HCT116 (cell line): ENCODE results near the gene CASP9. TPM values are rescaled to one million over a fixed set of nuclear protein-coding genes. Genes with fewer than 3 reads are reported as not detected.

Source experiments
- ATAC-seq: fragments of 200-7000 bp; cut with Tn5 transposase; 2 replicates; pipeline ENCODE4 v1.9.1; 2020; ENCODE audit warnings: mild to moderate bottlenecking, moderate library complexity
- BruUV-seq: library from RNA; stranded (reverse); fragments of 400-500 nt; replicated peaks from 2 replicates; lab custom pipeline; 2021; lab: Mats Ljungman, UMichigan
- CTCF ChIA-PET: fragments of 300-600 bp; sonication (Branson Sonifier 250); formaldehyde crosslinking; loops from one replicate; lab custom pipeline; 2021; ENCODE audit warnings: antibody characterized with exemption; lab: Charles Lee
- POLR2A ChIA-PET: fragments of 300-600, 350-600 bp; sonication (Branson Sonifier 250); formaldehyde crosslinking; loops from one replicate; lab custom pipeline; 2021; ENCODE audit warnings: antibody characterized with exemption; lab: Charles Lee
- RAD21 ChIA-PET, 2 experiments: fragments of 300-600 bp; sonication (Branson Sonifier 250); formaldehyde crosslinking; loops; one replicate each; lab custom pipeline; 2023; ENCODE audit warnings: low total read pairs in 2 of 2; ENCODE audit not compliant: uncharacterized antibody in 2 of 2, unreplicated experiment in 2 of 2, low non-redundant PET in 1 of 2; lab: Charles Lee
- DNase-seq: peaks from one replicate; pipeline ENCODE4 v3.0.0-alpha.2; 2010; ENCODE audit warnings: low read depth, low spot score
- H2AFZ ChIP-seq: fragments of 200-600 bp; shearing (Covaris generic), sonication (generic); 2 replicates; pipeline ENCODE4 v1.6.1; 2017; ENCODE audit warnings: low read depth, mixed run types, mixed read lengths, antibody characterized with exemption, low read length; ENCODE audit not compliant: poor library complexity, severe bottlenecking
- H3K27ac ChIP-seq: 2 replicates; pipeline ENCODE4 v1.5.1; 2012; ENCODE audit warnings: low read depth, low read length
- H3K27me3 ChIP-seq: fragments of 200-600 bp; sonication (generic); 2 replicates; pipeline ENCODE4 v1.6.1; 2016; ENCODE audit warnings: mixed run types, low read length, mixed read lengths; ENCODE audit not compliant: insufficient read depth
- H3K36me3 ChIP-seq, 2 experiments: fragments of 200-500 bp in 1 of 2; fragments of 200-600 bp in 1 of 2; sonication (Bioruptor generic) in 1 of 2; sonication (generic) in 1 of 2; 2 replicates each; pipeline versions ENCODE4 v1.5.1 to v1.6.1; 2014 to 2016; ENCODE audit warnings: low read length in 2 of 2, inconsistent platforms in 1 of 2, mixed read lengths in 1 of 2, mixed run types in 1 of 2; ENCODE audit not compliant: insufficient read depth in 2 of 2, control insufficient read depth in 1 of 2
- H3K4me1 ChIP-seq, 2 experiments: fragments of 200-600 bp in 1 of 2; sonication (generic) in 1 of 2; 2 replicates each; pipeline versions ENCODE4 v1.5.1 to v1.6.1; 2012 to 2017; ENCODE audit warnings: low read length in 2 of 2, inconsistent platforms in 1 of 2, mild to moderate bottlenecking in 1 of 2, mixed read lengths in 1 of 2, mixed run types in 1 of 2, moderate library complexity in 1 of 2; ENCODE audit not compliant: insufficient read depth in 2 of 2, control insufficient read depth in 1 of 2
- H3K4me2 ChIP-seq: fragments of 200-600 bp; sonication (generic); 2 replicates; pipeline ENCODE4 v1.6.1; 2017; ENCODE audit warnings: mixed run types, low read length, mixed read lengths
- H3K4me3 ChIP-seq, 2 experiments: fragments of 200-600 bp in 1 of 2; sonication (generic) in 1 of 2; replicated peaks in 1 of 2; 2 replicates each; pipeline ENCODE4 v1.5.1; 2011 to 2016; ENCODE audit warnings: low read length in 2 of 2, control low read depth in 1 of 2, low read depth in 1 of 2, mild to moderate bottlenecking in 1 of 2, mixed read lengths in 1 of 2, mixed run types in 1 of 2
- H3K79me2 ChIP-seq: fragments of 200-600 bp; sonication (generic); 2 replicates; pipeline ENCODE4 v1.6.1; 2017; ENCODE audit warnings: mild to moderate bottlenecking, mixed run types, low read length, moderate library complexity, mixed read lengths; ENCODE audit not compliant: insufficient read depth
- H3K9ac ChIP-seq: fragments of 200-600 bp; sonication (generic); 2 replicates; pipeline ENCODE4 v1.6.1; 2016; ENCODE audit warnings: low read length, mixed read lengths
- H3K9me2 ChIP-seq: fragments of 200-600 bp; sonication (generic), shearing (Covaris generic); 2 replicates; pipeline ENCODE4 v1.6.1; 2017; ENCODE audit warnings: mixed run types, mild to moderate bottlenecking, moderate library complexity; ENCODE audit not compliant: insufficient read depth
- H3K9me3 ChIP-seq, 2 experiments: fragments of 200-500 bp in 1 of 2; fragments of 200-600 bp in 1 of 2; sonication (Bioruptor generic) in 1 of 2; sonication (generic) in 1 of 2; 2 replicates each; pipeline ENCODE4 v1.6.1; 2014 to 2017; ENCODE audit warnings: low read length in 2 of 2, mixed read lengths in 2 of 2, inconsistent platforms in 1 of 2, low read depth in 1 of 2, mild to moderate bottlenecking in 1 of 2, mixed run types in 1 of 2, moderate library complexity in 1 of 2; ENCODE audit not compliant: control insufficient read depth in 1 of 2, insufficient read depth in 1 of 2
- H4K20me1 ChIP-seq: fragments of 200-600 bp; sonication (generic), shearing (Covaris generic); 2 replicates; pipeline ENCODE4 v1.6.1; 2017; ENCODE audit warnings: mixed run types, mild to moderate bottlenecking, moderate library complexity; ENCODE audit not compliant: insufficient read depth
- CBX3 ChIP-seq: IDR thresholded peaks from 2 replicates; pipeline ENCODE4 v1.6.1; 2012; ENCODE audit warnings: low read depth
- EGR1 ChIP-seq: IDR thresholded peaks from 2 replicates; pipeline ENCODE4 v1.6.1; 2012; ENCODE audit warnings: low read depth
- RAD21 ChIP-seq: IDR thresholded peaks from 2 replicates; pipeline ENCODE4 v1.6.1; 2012; ENCODE audit warnings: low read depth, mild to moderate bottlenecking
- SRF ChIP-seq: IDR thresholded peaks from 2 replicates; pipeline ENCODE4 v1.6.1; 2012; ENCODE audit warnings: low read depth
- YY1 ChIP-seq: IDR thresholded peaks from 2 replicates; pipeline ENCODE4 v1.6.1; 2011; ENCODE audit warnings: low read length, low read depth, moderate library complexity, mild to moderate bottlenecking; ENCODE audit not compliant: insufficient replicate concordance; ENCODE audit errors: extremely low read depth
- ZFX ChIP-seq: fragments of 450-650 bp; IDR thresholded peaks from 2 replicates; pipeline ENCODE4 v1.6.1; 2017
- intact Hi-C: fragments of 100-400 bp; cut with micrococcal nuclease; formaldehyde crosslinking; loops from 2 replicates; pipeline ENCODE4 v1.10.0; 2022
- total RNA-seq: library from RNA; stranded (reverse); gene quantifications from one replicate; pipeline ENCODE4 v1.2.1, GENCODE V29; 2021; ENCODE audit not compliant: unreplicated experiment
- TF ChIP-seq, protein P1 (sequence below): IDR thresholded peaks from 2 replicates; pipeline ENCODE4 v1.6.1; 2012
- TF ChIP-seq, protein P2 (sequence below), 3 experiments: fragments of 200-600 bp in 1 of 3; sonication (generic) in 1 of 3; IDR thresholded peaks in 2 of 3; conservative IDR thresholded peaks in 1 of 3; 2 replicates each; pipeline ENCODE4 v1.5.1; 2012 to 2017; ENCODE audit warnings: low read depth in 2 of 3, low read length in 2 of 3, antibody characterized with exemption in 1 of 3, borderline replicate concordance in 1 of 3, control low read depth in 1 of 3, mild to moderate bottlenecking in 1 of 3, mixed read lengths in 1 of 3, mixed run types in 1 of 3, moderate library complexity in 1 of 3; ENCODE audit not compliant: insufficient read depth in 1 of 3
- TF ChIP-seq, protein P3 (sequence below): IDR thresholded peaks from 2 replicates; pipeline ENCODE4 v1.6.1; 2012
- TF ChIP-seq, protein P4 (sequence below): IDR thresholded peaks from 2 replicates; pipeline ENCODE4 v1.6.1; 2012; ENCODE audit warnings: low read depth

Gene CASP9
- total RNA-seq, 1 experiment from 2014 or later, result 10.6 TPM

DNA sequence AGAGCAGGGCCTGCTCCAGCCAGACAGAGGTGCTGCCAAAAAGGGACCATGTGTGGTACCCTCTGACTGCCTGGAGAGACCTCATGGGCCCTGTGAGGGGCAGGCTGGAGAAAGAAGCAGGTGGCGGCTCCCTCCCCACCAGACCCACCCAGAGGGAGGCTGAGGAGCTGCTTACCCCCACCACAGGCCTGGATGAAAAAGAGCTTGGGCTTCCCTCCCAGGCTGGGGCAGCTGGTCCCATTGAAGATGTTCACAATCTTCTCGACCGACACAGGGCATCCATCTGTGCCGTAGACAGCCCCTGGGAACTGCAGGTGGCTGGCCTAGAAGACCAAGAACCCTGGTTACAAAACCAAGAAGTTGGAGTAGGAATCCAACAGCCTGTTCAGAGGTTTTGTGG is 19.6 kb downstream of the CASP9 start:
- Histone ChIP-seq H3K36me3 (no peaks in the 10 kb centered on the region), H3K9me3 (no peaks in the 10 kb centered on the region), H3K79me2 (no peaks in the 10 kb centered on the region), H4K20me1 (no peaks in the 10 kb centered on the region), H2AFZ (no peak overlapping the region), H3K9me2 (no peaks in the 10 kb centered on the region), H3K4me2 (no peak overlapping the region), H3K27me3 (no peaks in the 10 kb centered on the region), H3K27ac (no peak overlapping the region), H3K9ac (no peak overlapping the region), H3K4me3 (no peak overlapping the region), H3K4me1 (no peaks in the 10 kb centered on the region)
- intact Hi-C loops, result no loop called here
- RAD21 ChIA-PET, result no interaction called here
- DNase-seq, result no peak
- TF ChIP-seq RAD21 (no peak), EGR1 (no peak), ZFX (no peak), CBX3 (no peak), SRF (no peak), YY1 (no peak)
- TF ChIP-seq, protein P1, sequence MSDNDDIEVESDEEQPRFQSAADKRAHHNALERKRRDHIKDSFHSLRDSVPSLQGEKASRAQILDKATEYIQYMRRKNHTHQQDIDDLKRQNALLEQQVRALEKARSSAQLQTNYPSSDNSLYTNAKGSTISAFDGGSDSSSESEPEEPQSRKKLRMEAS, result no peak
- TF ChIP-seq, protein P2, sequence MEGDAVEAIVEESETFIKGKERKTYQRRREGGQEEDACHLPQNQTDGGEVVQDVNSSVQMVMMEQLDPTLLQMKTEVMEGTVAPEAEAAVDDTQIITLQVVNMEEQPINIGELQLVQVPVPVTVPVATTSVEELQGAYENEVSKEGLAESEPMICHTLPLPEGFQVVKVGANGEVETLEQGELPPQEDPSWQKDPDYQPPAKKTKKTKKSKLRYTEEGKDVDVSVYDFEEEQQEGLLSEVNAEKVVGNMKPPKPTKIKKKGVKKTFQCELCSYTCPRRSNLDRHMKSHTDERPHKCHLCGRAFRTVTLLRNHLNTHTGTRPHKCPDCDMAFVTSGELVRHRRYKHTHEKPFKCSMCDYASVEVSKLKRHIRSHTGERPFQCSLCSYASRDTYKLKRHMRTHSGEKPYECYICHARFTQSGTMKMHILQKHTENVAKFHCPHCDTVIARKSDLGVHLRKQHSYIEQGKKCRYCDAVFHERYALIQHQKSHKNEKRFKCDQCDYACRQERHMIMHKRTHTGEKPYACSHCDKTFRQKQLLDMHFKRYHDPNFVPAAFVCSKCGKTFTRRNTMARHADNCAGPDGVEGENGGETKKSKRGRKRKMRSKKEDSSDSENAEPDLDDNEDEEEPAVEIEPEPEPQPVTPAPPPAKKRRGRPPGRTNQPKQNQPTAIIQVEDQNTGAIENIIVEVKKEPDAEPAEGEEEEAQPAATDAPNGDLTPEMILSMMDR (IDR thresholded peaks at IDR 0.05 in 2 of 3, conservative IDR thresholded peaks at IDR 0.05 in 1 of 3; ENCODE audit: borderline replicate concordance in 1 of 3, insufficient read depth in 1 of 3, low read depth in 2 of 3, low read length in 2 of 3), result no peak
- TF ChIP-seq, protein P3, sequence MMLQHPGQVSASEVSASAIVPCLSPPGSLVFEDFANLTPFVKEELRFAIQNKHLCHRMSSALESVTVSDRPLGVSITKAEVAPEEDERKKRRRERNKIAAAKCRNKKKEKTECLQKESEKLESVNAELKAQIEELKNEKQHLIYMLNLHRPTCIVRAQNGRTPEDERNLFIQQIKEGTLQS, result no peak
- TF ChIP-seq, protein P4, sequence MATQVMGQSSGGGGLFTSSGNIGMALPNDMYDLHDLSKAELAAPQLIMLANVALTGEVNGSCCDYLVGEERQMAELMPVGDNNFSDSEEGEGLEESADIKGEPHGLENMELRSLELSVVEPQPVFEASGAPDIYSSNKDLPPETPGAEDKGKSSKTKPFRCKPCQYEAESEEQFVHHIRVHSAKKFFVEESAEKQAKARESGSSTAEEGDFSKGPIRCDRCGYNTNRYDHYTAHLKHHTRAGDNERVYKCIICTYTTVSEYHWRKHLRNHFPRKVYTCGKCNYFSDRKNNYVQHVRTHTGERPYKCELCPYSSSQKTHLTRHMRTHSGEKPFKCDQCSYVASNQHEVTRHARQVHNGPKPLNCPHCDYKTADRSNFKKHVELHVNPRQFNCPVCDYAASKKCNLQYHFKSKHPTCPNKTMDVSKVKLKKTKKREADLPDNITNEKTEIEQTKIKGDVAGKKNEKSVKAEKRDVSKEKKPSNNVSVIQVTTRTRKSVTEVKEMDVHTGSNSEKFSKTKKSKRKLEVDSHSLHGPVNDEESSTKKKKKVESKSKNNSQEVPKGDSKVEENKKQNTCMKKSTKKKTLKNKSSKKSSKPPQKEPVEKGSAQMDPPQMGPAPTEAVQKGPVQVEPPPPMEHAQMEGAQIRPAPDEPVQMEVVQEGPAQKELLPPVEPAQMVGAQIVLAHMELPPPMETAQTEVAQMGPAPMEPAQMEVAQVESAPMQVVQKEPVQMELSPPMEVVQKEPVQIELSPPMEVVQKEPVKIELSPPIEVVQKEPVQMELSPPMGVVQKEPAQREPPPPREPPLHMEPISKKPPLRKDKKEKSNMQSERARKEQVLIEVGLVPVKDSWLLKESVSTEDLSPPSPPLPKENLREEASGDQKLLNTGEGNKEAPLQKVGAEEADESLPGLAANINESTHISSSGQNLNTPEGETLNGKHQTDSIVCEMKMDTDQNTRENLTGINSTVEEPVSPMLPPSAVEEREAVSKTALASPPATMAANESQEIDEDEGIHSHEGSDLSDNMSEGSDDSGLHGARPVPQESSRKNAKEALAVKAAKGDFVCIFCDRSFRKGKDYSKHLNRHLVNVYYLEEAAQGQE, result no peak
- ATAC-seq, result no peak
- CTCF ChIA-PET, result no interaction called here
- BruUV-seq, result no TSS peak
- POLR2A ChIA-PET, result no interaction called here
